Eye (tissue), 1 donor: Measurements from ENCODE around the gene LYSMD3.
"Not testable (repeated sequence)": the region's sequence is repeated elsewhere in the genome, so short reads cannot be mapped to it uniquely, and the experiment has no call there.

Experiments
- DNase-seq: peaks from one replicate; pipeline ENCODE4 v3.0.0-alpha.2; 2015

LYSMD3 gene

DNA sequence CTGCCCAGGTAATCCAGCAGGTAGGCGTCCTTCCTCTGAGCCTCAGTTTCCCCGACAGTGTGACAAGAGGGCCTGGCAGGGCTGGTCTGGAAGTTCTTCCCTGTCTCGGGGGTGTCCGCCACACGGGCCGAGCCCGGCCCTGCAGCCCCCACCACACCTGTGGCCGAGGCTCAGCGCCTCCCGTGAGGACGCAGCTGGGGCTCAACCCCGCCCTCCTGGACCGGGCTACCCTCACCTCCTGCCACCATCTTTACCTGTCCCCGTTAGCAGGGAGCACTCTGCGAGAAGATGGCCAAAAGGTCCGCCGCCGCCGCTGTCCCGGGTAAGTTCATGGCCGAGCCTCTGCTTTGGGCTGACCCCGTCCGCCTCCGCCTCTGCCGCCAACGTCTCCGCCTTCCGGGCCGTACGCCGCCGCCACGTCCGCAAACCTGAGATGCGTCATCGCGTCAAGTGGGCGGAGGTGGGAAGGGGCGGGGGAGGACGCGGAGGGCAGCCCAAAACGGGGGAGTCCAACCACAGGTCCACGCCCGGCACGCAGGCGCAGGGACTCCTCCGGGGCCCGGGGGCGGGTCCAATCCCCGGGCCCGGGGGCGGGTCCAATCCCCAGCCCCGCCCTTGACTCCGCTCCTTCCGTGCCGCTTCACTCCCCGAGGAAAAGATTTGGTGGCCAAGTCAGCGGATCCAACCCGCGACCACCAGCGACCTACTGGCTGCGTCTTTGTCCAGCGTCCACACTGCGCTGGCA lies at the start of gene LYSMD3:
Gene LYSMD3 (minus strand): TSS at position 391 of the 745 bp plus-strand sequence. CDS start 4,295 bp downstream, outside the sequence.
- peak; percentile 98 for DNase-seq

- DNase-seq, result not testable (repeated sequence)
These were observed 47.2 kb upstream of the LYSMD3 start for GRCh38 chr5:90576566-90576965.

DNA sequence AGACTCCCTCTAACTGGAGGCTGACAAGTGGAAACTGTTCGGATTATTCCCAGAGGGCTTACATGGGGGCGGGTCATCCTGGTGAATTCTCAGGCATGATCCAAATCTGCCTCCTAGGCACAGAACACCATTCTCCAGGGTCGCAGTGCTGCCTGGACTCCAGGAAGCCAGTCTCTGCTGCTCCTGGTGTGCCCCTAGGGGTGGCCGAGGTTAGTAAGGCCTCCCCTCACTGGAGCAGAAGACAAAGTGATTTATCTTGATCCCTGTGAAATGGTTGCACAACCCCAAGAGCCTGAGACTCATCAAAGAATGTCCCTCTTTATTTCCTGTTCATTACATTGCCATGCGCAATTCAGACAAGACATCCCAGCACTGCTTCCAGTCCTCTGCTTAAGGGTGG lies 46.3 kb upstream of the LYSMD3 start:
- no peak for DNase-seq

- no peak for DNase-seq
These were observed 41.9 kb upstream of the LYSMD3 start for GRCh38 chr5:90571147-90571773.

GRCh38 chr5:90570034-90570433 lies 40.6 kb upstream of the LYSMD3 start:
- no peak for DNase-seq

DNA sequence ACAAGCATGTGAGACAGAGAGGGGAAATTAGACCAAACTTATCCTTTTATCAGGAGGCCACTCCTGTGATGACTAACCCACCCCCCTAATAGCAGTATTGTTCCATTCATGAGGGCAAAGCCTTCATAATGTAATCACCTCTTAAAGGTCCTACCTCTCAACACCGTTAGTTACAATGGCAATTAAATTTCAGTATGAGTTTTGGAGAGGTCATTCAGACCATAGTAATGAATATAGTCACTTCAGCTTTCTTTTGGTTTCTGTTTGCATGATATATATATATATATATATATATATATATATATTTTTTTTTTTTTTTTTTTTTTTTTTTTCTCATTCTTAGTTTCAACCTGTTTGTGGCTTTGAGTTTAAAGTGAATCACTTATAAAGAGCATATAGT lies 39.7 kb upstream of the LYSMD3 start:
- no peak for DNase-seq

DNA sequence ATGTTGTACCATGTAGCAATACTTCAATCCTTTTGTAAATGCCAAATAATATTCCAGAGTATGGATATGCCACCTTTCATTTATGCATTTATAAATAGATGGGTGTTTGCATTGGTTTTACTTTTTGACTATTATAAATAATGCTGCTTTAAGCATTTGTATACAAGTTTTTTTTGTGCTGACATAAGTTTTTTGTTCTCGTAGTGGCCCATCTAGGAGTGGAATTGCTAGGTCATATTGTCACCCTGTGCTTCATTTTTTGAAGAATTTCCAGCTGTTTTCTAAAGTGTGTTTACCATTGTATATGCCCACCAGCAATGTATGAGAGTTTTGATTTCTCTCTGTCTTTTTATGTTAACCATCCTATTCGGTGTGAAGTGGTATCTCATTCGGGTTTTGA lies 36.1 kb upstream of the LYSMD3 start:
- no peak for DNase-seq

- peak; percentile 24 for DNase-seq
These were observed 33.7 kb upstream of the LYSMD3 start for GRCh38 chr5:90563108-90563507.

- no peak for DNase-seq
These were observed 33.0 kb upstream of the LYSMD3 start for GRCh38 chr5:90562341-90562740.

DNA sequence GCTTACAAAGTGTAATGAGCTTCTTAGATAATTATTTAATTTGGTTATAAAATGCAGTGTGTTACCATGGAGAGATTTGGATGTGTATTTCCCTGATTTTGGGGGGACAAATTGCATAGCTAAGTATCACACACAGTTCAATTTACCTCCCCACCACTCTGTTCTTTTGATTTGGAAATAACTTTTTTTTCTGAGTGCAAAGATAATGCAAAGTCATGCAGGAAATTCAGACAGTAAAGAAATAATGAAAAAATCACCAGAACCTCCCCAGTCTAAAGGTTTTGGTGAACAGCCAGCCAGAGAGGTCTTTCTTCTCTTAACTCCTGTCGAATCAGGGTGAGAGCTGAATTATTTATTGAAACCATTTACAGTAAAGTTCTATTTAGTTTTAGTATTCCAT lies 32.4 kb upstream of the LYSMD3 start:
- DNase-seq, result no peak

- DNase-seq, result no peak
These were observed 31.4 kb upstream of the LYSMD3 start for GRCh38 chr5:90560771-90561170.

GRCh38 chr5:90558344-90559192 lies 29.2 kb upstream of the LYSMD3 start, which contains the start of gene ADGRV1:
Gene ADGRV1 (plus strand): TSS chr5:90558797. CDS start chr5:90558896, 99 bp downstream.
- DNase-seq, result peak; percentile 96

DNA sequence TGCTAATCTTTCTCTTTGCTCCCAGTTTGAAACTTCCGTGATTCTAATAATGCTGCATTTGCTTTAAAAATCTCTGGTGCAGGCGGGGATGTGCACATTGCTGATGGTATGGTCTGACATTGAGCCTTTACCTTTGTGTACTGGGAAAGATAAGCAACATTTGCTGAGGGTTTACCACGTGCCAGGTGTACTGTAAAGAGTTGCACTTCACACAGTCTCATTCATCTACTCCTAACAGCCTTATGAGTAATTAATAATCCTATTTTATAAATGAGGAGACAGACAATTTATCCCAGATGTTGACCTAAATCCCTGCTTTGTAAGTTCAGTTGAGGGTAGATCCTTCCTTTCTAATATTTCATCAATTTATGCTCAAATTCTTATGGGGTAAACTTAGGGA lies 28.5 kb upstream of the LYSMD3 start:
- no peak for DNase-seq

DNA sequence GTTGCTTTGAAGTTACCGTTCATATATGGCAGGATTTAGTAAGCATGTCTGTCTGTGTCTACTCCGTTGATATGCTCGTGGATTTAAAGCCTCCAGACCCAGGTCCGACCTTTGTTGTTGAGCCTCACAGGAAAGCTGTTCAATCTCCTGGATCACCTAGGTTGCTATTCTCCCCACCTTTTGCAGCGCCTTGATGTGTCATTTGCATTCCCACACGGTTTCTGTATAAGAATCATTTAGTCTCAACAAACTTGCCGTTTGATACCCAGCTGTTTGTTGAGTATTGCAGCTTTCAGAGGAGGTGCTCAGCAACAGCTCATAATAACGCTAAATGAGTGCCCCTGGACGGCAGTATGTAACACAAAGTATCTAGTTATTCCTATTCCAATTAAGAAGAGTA lies 28.0 kb upstream of the LYSMD3 start:
- DNase-seq, result no peak

DNA sequence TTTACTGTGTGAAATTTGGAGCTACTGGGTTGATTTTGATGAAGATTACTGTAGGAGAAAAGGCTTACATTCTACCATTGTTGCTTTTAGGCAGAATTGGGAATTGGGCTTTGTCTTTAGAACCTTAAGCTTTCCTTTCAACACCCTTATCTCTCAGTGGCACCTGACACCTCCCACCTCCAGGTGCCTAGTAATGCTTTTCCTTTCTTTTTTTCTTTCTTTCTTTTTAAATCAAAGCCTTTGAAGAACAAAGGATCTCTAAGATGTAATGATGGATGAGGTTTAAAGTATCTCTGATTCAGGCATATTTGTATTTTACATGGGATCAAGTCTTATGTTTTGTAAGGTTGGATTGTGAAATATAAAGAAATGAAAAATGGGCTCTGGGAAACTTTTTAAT lies 26.3 kb upstream of the LYSMD3 start:
- no peak for DNase-seq

GRCh38 chr5:90554358-90555006 lies 25.1 kb upstream of the LYSMD3 start:
- DNase-seq, result no peak

GRCh38 chr5:90553711-90554110 lies 24.3 kb upstream of the LYSMD3 start:
- DNase-seq, result no peak

DNA sequence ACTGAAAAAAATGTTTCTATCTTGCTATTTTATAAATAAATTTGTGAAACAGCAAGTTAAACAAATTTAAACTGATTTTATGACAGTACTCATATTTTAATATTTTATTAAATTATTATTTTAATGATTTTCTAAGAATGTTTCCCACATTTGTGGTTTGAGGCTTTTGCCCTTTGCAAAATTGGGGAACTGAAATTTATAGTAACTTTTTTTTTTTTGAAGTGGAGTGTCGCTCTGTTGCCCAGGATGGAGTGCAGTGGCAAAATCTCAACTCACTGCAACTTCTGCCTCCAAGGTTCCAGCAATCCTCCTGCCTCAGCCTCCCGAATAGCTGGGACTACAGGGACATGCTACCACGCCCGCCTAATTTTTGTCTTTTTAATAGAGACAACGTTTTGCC lies 22.0 kb upstream of the LYSMD3 start:
- no peak for DNase-seq

DNA sequence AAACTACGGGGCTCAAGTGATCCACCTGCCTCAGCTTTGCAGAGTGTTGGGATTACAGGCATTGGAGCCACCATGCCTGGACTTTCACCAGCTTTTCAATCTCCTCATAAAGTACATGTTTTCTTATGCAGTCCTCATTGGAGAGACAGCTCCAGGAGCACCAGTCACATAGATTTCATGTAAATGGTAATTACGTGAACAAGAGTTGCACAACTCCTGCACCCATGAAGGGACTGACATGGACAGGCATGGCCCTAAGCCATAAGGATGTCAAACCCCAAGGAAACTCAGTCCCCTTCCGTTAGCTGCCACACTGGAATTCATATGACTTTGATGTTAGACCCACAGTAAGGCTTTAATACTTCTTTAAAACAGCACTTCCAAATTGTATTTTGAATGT lies 21.6 kb upstream of the LYSMD3 start:
- no peak for DNase-seq

DNA sequence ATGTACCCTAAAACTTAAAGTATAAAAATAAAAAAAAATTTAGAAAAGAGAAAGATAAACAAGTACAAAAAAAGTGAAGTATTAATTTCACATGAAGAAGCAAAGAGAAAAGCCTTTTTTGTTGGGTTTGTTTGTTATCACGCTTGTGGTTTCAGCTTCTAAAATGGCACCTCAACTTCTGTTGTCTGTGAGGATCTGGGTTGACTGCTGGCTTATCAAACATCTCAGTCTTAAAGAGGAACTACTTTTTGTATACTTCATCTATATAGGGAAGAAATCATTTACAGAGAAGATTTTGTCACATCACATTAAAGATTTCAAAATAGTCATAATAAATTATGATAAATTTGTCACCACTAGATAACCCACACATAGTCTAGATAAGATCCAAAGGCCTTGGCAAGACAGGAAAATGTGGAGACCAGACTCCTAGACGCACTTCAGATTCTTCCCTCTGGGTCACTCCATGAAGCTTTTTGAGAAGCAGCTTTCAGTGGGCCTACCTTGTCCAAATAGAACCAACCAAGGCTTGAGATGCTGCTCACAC lies 20.4 kb upstream of the LYSMD3 start:
- no peak for DNase-seq

DNA sequence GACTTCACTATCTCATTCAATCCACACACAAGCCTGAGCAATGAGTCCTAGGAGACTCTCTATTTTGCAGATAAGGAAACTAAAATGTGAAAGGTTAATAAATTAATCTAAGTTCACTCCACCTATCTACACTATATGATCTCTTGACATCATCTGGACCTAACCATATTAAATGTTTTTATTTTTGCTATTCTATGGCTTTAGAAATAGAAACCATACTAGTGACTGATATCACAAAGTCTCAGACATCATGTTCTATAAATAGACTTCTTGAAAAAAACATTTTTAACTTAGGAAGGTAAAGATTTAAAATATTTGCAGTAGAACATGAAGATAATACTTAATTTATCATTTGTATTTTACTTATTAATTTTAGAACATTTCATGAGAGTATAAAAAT lies 19.8 kb upstream of the LYSMD3 start:
- no peak for DNase-seq

GRCh38 chr5:90548069-90548593 lies 18.7 kb upstream of the LYSMD3 start:
- DNase-seq, result peak; percentile 27
